Measurements from ENCODE around the gene VAMP5.
"Not testable (repeated sequence)": the region's sequence is repeated elsewhere in the genome, so short reads cannot be mapped to it uniquely, and the experiment has no call there.

- not testable (repeated sequence) for TF ChIP-seq ZSCAN29 (IDR thresholded peaks at IDR 0.05); PHF8 (IDR thresholded peaks at IDR 0.05; ENCODE audit: borderline replicate concordance, low read length); ATF6 (CRISPR knock-in tag; IDR thresholded peaks at IDR 0.05); HOMEZ (CRISPR knock-in tag; IDR thresholded peaks at IDR 0.05); E2F5 (CRISPR knock-in tag; IDR thresholded peaks at IDR 0.05); POLR2AphosphoS5 (IDR thresholded peaks at IDR 0.05; ENCODE audit: control insufficient read depth, insufficient read depth, low read depth, low read length); TARDBP (IDR thresholded peaks at IDR 0.05); KLF6 (CRISPR knock-in tag; IDR thresholded peaks at IDR 0.05; ENCODE audit: borderline replicate concordance); GATA2 (CRISPR knock-in tag; IDR thresholded peaks at IDR 0.05); RCOR1 (IDR thresholded peaks at IDR 0.05; ENCODE audit: borderline replicate concordance in 1 of 2, low read depth in 2 of 2, low read length in 2 of 2); USF2 (CRISPR knock-in tag; IDR thresholded peaks at IDR 0.05); POLR2A (conservative IDR thresholded peaks at IDR 0.05); TAF15 (IDR thresholded peaks at IDR 0.05; ENCODE audit: low read depth, low read length)
Measured at GRCh38 chr2:85592299-85592698, 8.1 kb downstream of the VAMP5 start.

All from K562 (cell line).